WTC11 (cell line): Measurements from ENCODE around the gene CDH9. TPM values are rescaled to one million over a fixed set of nuclear protein-coding genes. Genes with fewer than 3 reads are reported as not detected.
"Not testable (repeated sequence)": the region's sequence is repeated elsewhere in the genome, so short reads cannot be mapped to it uniquely, and the experiment has no call there.

ENCODE experiments used
- ATAC-seq: fragments of 200-7000 bp; cut with Tn5 transposase; 2 replicates; pipeline ENCODE4 v1.10.0; 2021; ENCODE audit warnings: mild to moderate bottlenecking, moderate library complexity
- CTCF ChIA-PET: fragments of 300-600 bp; sonication (Branson Sonifier 250); formaldehyde crosslinking; loops from one replicate; lab custom pipeline; 2021; ENCODE audit warnings: antibody characterized with exemption; lab: Charles Lee
- POLR2A ChIA-PET: fragments of 350-600 bp; sonication (Branson Sonifier 250); formaldehyde crosslinking; loops from one replicate; lab custom pipeline; 2021; ENCODE audit warnings: antibody characterized with exemption; lab: Charles Lee
- DNase-seq: peaks from one replicate; pipeline ENCODE4 v3.0.0; 2021; ENCODE audit warnings: low spot score
- H3K27ac Mint-ChIP-seq: 2 replicates; pipeline ENCODE4 v1.8.0; 2021; ENCODE audit warnings: mixed read lengths
- H3K27me3 Mint-ChIP-seq: 2 replicates; pipeline ENCODE4 v1.8.0; 2021; ENCODE audit warnings: low read depth, mild to moderate bottlenecking, moderate library complexity, mixed read lengths
- H3K36me3 Mint-ChIP-seq: 2 replicates; pipeline ENCODE4 v1.8.0; 2021; ENCODE audit warnings: mixed read lengths
- H3K4me1 Mint-ChIP-seq: 2 replicates; pipeline ENCODE4 v1.8.0; 2022; ENCODE audit warnings: mixed read lengths
- H3K4me3 Mint-ChIP-seq: 2 replicates; pipeline ENCODE4 v1.8.0; 2021; ENCODE audit warnings: mild to moderate bottlenecking, moderate library complexity, mixed read lengths
- H3K9me3 Mint-ChIP-seq: 2 replicates; pipeline ENCODE4 v1.8.0; 2021; ENCODE audit warnings: mixed read lengths
- AFF4 ChIP-seq: sonication (generic); formaldehyde crosslinking; IDR thresholded peaks from 2 replicates; pipeline ENCODE4 v1.8.1; 2023; ENCODE audit warnings: mild to moderate bottlenecking, missing genetic modification reagents, borderline replicate concordance
- ATF2 ChIP-seq: sonication (generic); formaldehyde crosslinking; IDR thresholded peaks from 2 replicates; pipeline ENCODE4 v1.8.1; 2022; ENCODE audit warnings: low read depth, missing genetic modification reagents, borderline replicate concordance
- CREB1 ChIP-seq: sonication (generic); formaldehyde crosslinking; IDR thresholded peaks from 2 replicates; pipeline ENCODE4 v1.8.0; 2023; ENCODE audit warnings: mild to moderate bottlenecking, missing genetic modification reagents
- E2F5 ChIP-seq: sonication (generic); formaldehyde crosslinking; IDR thresholded peaks from 2 replicates; pipeline ENCODE4 v1.8.1; 2022; ENCODE audit warnings: mild to moderate bottlenecking, moderate library complexity, missing genetic modification reagents
- EMX1 ChIP-seq: fragments of 250-450 bp; sonication (Bioruptor Pico); IDR thresholded peaks from 2 replicates; pipeline ENCODE4 v1.8.0; 2021; ENCODE audit warnings: mild to moderate bottlenecking
- ERG ChIP-seq: fragments of 250-450 bp; sonication (Bioruptor Pico); IDR thresholded peaks from 2 replicates; pipeline ENCODE4 v1.8.0; 2021; ENCODE audit warnings: mild to moderate bottlenecking
- ESRRA ChIP-seq: sonication (generic); formaldehyde crosslinking; IDR thresholded peaks from 2 replicates; pipeline ENCODE4 v1.8.1; 2022; ENCODE audit warnings: mild to moderate bottlenecking, missing genetic modification reagents, borderline replicate concordance
- MLX ChIP-seq: sonication (generic); formaldehyde crosslinking; IDR thresholded peaks from 2 replicates; pipeline ENCODE4 v1.8.1; 2023; ENCODE audit warnings: mild to moderate bottlenecking, missing genetic modification reagents, moderate library complexity
- NFATC4 ChIP-seq: fragments of 250-450 bp; sonication (Bioruptor Pico); IDR thresholded peaks from 2 replicates; pipeline ENCODE4 v1.9.0; 2021; ENCODE audit warnings: mild to moderate bottlenecking
- NFE2L1 ChIP-seq: sonication (generic); formaldehyde crosslinking; IDR thresholded peaks from 2 replicates; pipeline ENCODE4 v1.8.1; 2023; ENCODE audit warnings: missing genetic modification reagents
- NR2C2 ChIP-seq: sonication (generic); formaldehyde crosslinking; IDR thresholded peaks from 2 replicates; pipeline ENCODE4 v1.8.0; 2022; ENCODE audit warnings: mild to moderate bottlenecking, missing genetic modification reagents
- SMAD3 ChIP-seq: sonication (generic); formaldehyde crosslinking; IDR thresholded peaks from 2 replicates; pipeline ENCODE4 v1.8.0; 2022; ENCODE audit warnings: missing genetic modification reagents, mild to moderate bottlenecking, borderline replicate concordance
- USF1 ChIP-seq: sonication (generic); formaldehyde crosslinking; IDR thresholded peaks from 2 replicates; pipeline ENCODE4 v1.8.0; 2022; ENCODE audit warnings: mild to moderate bottlenecking, missing genetic modification reagents
- ZMAT4 ChIP-seq: fragments of 250-450 bp; sonication (Bioruptor Pico); IDR thresholded peaks from 2 replicates; pipeline ENCODE4 v1.9.0; 2021; ENCODE audit warnings: mild to moderate bottlenecking
- ZNF281 ChIP-seq: sonication (generic); formaldehyde crosslinking; IDR thresholded peaks from 2 replicates; pipeline ENCODE4 v1.8.0; 2023; ENCODE audit warnings: mild to moderate bottlenecking, missing genetic modification reagents
- ZNF317 ChIP-seq: sonication (generic); formaldehyde crosslinking; IDR thresholded peaks from 2 replicates; pipeline ENCODE4 v1.8.1; 2023; ENCODE audit warnings: low read depth, mild to moderate bottlenecking, moderate library complexity, missing genetic modification reagents, borderline replicate concordance
- ZNF396 ChIP-seq: fragments of 250-450 bp; sonication (Bioruptor Pico); IDR thresholded peaks from 2 replicates; pipeline ENCODE4 v1.8.0; 2021; ENCODE audit warnings: mild to moderate bottlenecking, moderate library complexity, borderline replicate concordance
- ZNF512 ChIP-seq: sonication (generic); formaldehyde crosslinking; IDR thresholded peaks from 2 replicates; pipeline ENCODE4 v1.8.1; 2022; ENCODE audit warnings: missing genetic modification reagents, borderline replicate concordance
- total RNA-seq: library from RNA; stranded (reverse); gene quantifications from 3 replicates; pipeline ENCODE4 v1.2.3, GENCODE V29; 2021

The CDH9 gene
- total RNA-seq, 1 experiment from 2014 or later = 0.48 TPM

- POLR2A ChIA-PET = no interaction called here
- TF ChIP-seq ZNF281 (CRISPR knock-in tag) (no peak), ZMAT4 (CRISPR knock-in tag) (no peak), USF1 (CRISPR knock-in tag) (no peak), ATF2 (CRISPR knock-in tag) (no peak), NR2C2 (CRISPR knock-in tag) (no peak), AFF4 (CRISPR knock-in tag) (no peak), CREB1 (no peak), EMX1 (CRISPR knock-in tag) (no peak), SMAD3 (CRISPR knock-in tag) (no peak), ZNF396 (CRISPR knock-in tag) (no peak), ERG (no peak), MLX (no peak), E2F5 (CRISPR knock-in tag) (no peak), NFATC4 (CRISPR knock-in tag) (no peak), ZNF317 (no peak), NFE2L1 (no peak), ESRRA (CRISPR knock-in tag) (no peak), ZNF512 (CRISPR knock-in tag) (no peak)
- TF ChIP-seq, all 79 proteins: peak for 0
- Mint-ChIP-seq H3K4me1 (no peaks in the 10 kb centered on the region), H3K36me3 (peaks cover 39% of the 10 kb centered on the region), H3K27me3 (no peaks in the 10 kb centered on the region), H3K9me3 (peaks cover 59% of the 10 kb centered on the region), H3K27ac (no peak overlapping the region), H3K4me3 (no peak overlapping the region)
- CTCF ChIA-PET = no interaction called here
- DNase-seq = no peak
- no peak for ATAC-seq
Measured at GRCh38 chr5:26856238-26856637, 182.1 kb downstream of the CDH9 start.

- H3K4me1 Mint-ChIP-seq, DNase-seq, H3K27ac Mint-ChIP-seq, ATAC-seq, H3K4me3 Mint-ChIP-seq, POLR2A ChIA-PET, CTCF ChIA-PET, H3K27me3 Mint-ChIP-seq: not testable (repeated sequence)
- peaks cover 44% of the 10 kb centered on the region for H3K36me3 Mint-ChIP-seq
- peaks cover 61% of the 10 kb centered on the region for H3K9me3 Mint-ChIP-seq
Measured at GRCh38 chr5:26852450-26852849, 185.9 kb downstream of the CDH9 start.
